HG02870 (cell line): ENCODE results near the gene GRIK2.

ENCODE experiments used
- ATAC-seq: cut with Tn5 transposase; IDR thresholded peaks from one replicate; pipeline ENCODE4 v1.9.1; 2021; ENCODE audit warnings: mild to moderate bottlenecking, moderate library complexity; ENCODE audit not compliant: unreplicated experiment

The GRIK2 gene

GRCh38 chr6:101845621-101846020 is 452.1 kb downstream of the GRIK2 start:
- no peak for ATAC-seq

DNA sequence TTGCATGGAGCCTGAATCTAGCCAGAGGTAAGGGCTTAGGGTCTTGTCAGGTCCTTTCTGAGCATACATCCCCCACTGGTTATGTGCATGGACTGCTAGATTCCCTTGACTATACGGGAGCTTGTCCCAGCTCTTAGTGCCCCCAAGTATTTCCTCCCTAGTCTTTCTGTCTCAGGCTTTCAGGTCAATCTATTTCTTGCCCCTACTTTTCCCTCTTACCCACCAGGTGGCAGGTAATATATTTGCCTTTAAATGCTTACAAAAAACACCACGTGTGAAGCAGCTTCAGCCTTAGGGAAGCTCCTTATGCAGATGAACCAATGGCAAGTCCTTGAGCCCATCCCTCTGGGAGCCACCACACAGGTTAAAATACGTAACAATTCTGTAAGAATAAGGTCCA is 454.2 kb downstream of the GRIK2 start:
- ATAC-seq, result no peak

- no peak for ATAC-seq
Measured at GRCh38 chr6:101851911-101852310, 458.4 kb downstream of the GRIK2 start.

- no peak for ATAC-seq
Measured at GRCh38 chr6:101853231-101854085, 459.9 kb downstream of the GRIK2 start.

DNA sequence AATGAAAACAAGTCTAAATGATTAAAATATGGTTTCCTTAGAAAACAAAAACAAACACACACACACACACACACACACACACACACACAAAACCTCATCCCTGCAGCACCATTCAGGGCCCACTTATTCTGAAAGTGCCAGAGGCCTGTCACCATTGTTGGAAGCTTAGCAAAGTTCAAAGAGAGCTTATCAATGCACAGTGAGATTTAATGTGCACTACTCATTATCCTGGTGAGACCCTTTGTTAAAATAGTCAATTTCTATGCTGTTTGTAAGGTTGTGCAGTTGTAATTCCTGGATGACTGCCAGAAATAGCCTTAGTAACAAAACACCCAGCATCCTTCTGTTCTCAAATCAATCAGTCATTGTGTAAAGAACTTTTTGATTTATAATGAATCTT is 482.9 kb downstream of the GRIK2 start:
- no peak for ATAC-seq

DNA sequence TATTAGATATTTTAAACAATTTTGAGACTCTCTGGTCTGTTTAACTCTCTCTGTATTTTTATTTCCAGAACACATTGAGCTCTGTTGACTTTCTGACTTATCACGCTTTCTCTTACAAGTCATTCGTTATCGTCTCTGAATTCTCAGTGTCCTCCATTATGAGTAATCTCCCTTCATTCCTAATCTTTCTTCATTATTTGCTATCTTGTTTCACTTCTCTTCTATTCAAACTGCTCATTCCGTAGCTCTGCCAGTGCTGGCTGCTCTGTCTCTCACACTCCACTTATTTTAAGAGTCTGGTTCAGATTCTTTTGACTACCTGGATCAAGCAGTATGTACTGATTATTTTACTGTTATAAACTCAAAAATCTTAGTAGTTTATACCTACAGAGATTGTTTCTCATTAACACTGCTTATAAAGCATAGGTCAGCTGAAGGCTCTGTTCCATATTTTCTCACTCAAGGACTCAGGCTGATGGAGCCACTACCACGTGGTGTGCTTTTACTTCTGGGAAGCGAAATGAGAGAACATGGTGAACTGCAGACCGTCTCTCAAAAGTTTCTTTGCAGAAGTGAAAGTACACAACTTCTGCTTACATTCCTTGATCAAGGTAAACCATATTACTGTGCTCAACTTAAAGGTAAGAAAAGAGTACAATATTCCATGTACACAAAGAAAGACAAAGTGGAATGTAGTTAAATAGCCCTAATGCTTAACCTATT is 485.2 kb downstream of the GRIK2 start:
- no peak for ATAC-seq

- ATAC-seq, result no peak
Measured at GRCh38 chr6:101879782-101880181, 486.3 kb downstream of the GRIK2 start.

- ATAC-seq, result no peak
Measured at GRCh38 chr6:101883505-101883904, 490.0 kb downstream of the GRIK2 start.

- ATAC-seq, result no peak
Measured at GRCh38 chr6:101887532-101887931, 494.0 kb downstream of the GRIK2 start.

DNA sequence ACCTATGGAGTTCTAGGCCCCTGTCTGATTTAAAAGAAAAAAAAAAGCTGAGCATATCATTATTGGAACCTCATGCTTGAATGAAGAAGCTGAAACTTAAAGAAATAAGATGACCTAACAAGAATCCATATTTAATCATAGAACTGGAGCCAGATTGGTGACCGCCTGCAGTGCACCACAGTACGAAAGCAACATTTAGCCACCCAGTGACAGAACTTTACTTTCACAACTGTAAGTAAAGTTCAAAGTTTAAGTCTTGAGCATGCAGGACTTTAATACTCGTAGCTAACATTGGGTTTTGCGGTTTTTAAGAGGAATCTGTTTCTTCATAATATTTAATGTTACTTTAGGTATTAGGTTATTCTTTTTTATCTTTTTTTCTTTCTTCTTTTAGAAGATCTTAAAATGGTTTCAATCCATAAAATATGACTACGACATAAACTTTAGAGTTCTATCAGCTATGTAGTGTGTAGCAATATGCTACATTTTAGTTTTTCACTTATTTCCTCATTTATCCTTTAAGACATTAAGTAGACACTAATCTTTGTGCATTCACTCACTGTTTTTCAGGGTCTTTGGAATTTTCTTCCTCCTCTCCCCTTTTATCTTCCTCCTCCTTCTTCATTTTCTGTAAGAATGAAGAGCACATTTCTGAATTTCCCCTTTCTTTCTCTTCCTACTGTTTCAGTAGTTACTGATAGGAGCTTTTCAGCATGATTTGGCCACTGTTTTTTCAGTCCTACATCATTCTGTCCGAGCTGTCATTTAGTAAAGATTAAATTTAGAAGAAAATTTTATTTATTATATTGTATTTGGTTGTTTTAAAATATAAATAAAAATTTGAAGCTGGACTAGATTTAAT is 514.1 kb downstream of the GRIK2 start:
- ATAC-seq, result no peak

- no peak for ATAC-seq
Measured at GRCh38 chr6:101909366-101909765, 515.9 kb downstream of the GRIK2 start.

- ATAC-seq, result no peak
Measured at GRCh38 chr6:101912311-101912710, 518.8 kb downstream of the GRIK2 start.

DNA sequence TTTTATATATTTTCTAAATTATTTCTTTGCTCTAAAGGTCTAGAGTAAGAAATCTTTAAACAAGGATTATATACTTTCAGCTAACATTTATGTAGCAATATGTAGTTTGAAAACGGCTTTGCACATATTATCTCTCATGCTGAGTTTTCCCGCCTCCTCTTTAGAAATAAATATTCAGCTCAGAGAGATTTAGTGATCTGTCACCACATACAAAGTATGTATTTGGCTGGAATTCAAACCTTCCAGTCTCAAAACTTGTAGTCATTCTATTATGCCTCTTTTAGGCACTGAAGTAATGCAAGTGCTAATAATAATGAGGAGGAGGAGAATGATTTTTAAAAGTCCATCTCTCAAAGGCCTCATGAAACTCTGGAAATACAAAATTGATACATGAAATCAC is 525.0 kb downstream of the GRIK2 start:
- no peak for ATAC-seq

- ATAC-seq, result no peak
Measured at GRCh38 chr6:101921829-101922450, 528.4 kb downstream of the GRIK2 start.

DNA sequence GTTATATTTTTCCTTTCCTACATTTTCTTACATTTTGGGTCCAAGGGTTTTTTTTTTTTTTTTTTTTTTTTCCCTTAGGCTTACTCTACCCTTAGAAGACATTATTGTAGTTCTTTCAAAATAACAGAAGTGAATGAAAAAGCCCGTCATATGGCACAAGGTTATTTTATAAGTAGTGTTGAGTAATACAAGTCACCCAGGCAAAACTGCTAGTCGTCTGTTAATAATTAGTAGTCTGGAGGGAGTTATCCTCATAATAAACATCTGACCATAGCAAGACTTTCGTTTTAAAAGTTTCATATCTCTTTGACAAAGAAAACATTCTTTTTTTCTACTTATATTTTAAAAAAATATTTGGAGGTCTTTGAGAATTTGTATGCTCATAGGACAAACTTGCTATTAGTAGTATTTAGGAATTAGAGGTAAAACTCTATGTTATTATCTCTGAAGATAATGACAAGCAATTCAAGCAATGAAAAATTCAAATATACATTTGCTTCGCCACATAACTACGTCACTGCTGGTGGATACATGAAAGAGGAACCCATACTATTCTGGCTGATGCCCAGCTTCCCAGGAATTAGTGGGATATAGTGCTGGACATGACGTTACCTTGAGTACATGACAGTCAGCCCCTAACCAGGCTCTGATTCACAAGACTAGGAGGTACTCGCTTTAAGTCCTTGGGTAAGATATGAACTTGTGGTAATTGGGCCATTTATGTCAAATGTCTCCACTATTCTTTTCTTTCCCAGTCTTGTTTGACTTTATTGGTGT is 532.8 kb downstream of the GRIK2 start:
- ATAC-seq, result no peak

DNA sequence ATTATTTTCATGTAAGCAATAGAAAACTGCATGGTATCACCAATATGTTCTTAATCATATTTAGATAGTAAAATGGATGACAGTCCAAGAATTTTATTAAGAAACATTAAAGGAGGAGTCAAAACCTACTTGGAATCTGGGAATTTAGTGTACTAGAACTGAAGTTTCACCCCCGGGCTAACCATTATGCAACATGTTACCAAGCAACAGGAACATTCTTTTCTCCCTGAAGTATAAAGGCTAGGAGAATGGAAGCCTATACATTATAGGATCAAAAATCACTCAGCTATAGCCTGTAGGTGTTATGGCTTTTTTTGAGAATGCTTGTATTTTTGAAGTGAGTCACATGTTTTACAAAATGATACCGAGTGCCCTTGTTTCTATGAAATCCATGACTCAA is 538.3 kb downstream of the GRIK2 start:
- ATAC-seq, result no peak

DNA sequence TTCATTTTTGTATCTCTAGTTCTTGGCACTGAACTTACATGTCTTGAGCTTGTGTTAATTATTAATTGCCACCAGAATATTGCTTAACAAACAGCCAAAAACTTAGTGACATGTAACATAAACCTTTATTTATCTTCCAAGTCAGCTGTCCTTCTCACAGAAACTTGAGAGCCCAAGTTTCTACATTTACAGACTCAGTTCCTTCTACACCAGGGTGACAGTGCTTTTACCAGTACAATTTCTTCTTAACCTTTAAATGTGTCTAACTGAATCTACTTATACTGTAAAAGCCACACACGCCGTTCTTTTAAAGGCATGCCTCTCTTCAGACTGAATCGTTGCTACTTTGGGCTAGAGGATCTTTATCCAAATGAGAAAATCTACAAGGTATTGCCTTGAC is 539.2 kb downstream of the GRIK2 start:
- ATAC-seq, result no peak

GRCh38 chr6:101935732-101936131 is 542.2 kb downstream of the GRIK2 start:
- ATAC-seq, result no peak

- no peak for ATAC-seq
Measured at GRCh38 chr6:101936516-101936915, 543.0 kb downstream of the GRIK2 start.

DNA sequence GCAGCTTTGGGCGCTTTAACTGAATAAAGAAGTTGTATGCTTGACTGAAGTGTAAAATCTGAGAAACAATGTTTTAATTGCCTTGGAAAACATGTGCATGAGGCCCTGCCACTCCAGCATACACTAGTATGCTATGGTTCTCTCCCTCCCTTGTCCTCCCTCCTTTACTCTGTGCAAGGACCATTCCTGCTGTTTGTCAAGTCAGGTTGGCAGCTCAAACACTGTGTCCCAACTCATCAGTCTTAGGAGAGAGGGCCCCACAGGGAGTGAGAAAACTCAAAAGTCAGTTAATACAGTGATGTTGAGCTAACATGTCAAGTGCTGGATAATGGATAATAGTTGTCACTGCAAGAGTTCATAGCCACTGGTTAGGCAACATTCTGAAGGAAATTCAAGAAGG is 543.6 kb downstream of the GRIK2 start:
- no peak for ATAC-seq
